Adrenal gland (tissue), 12 donors: ENCODE results near the gene EMILIN2. TPM values are rescaled to one million over a fixed set of nuclear protein-coding genes. Genes with fewer than 3 reads are reported as not detected.

Source experiments
- DNase-seq, 7 donors: peaks; one replicate each; pipeline ENCODE4 v3.0.0-alpha.2; 2019 to 2020
- H3K27ac ChIP-seq, 5 donors: fragments of 200-600 bp; sonication (generic) in 4 of 5; 1 replicate in 3 of 5; 2 replicates in 2 of 5; pipeline versions ENCODE4 v1.5.1 to v1.8.0; 2016 to 2020; ENCODE audit warnings: mild to moderate bottlenecking in 1 of 5
- H3K27me3 ChIP-seq: fragments of 200-600 bp; 2 replicates; pipeline ENCODE4 v1.8.0; 2021
- H3K36me3 ChIP-seq, 2 donors: fragments of 200-600 bp; replicated peaks in 1 of 2; 1 replicate in 1 of 2; 2 replicates in 1 of 2; pipeline versions ENCODE4 v1.5.1 to v1.8.0; 2018 to 2022
- H3K4me1 ChIP-seq, 2 donors: fragments of 200-600 bp; replicated peaks in 1 of 2; 1 replicate in 1 of 2; 2 replicates in 1 of 2; pipeline versions ENCODE4 v1.5.1 to v1.8.0; 2018 to 2021
- H3K4me3 ChIP-seq, 4 donors: fragments of 200-600 bp; sonication (generic) in 3 of 4; one replicate each; pipeline ENCODE4 v1.5.1; 2016 to 2018
- H3K9me3 ChIP-seq, 3 donors: fragments of 200-600 bp; sonication (generic) in 1 of 3; replicated peaks in 1 of 3; 1 replicate in 2 of 3; 2 replicates in 1 of 3; pipeline versions ENCODE4 v1.5.1 to v1.8.0; 2016 to 2021
- POLR2A ChIP-seq, 2 donors: fragments of 450-650 bp; IDR thresholded peaks; one replicate each; pipeline ENCODE4 v1.6.1; 2017; ENCODE audit warnings: antibody characterized with exemption in 2 of 2, mild to moderate bottlenecking in 2 of 2, moderate library complexity in 1 of 2
- WGBS, 4 donors: extraction: QIAGEN DNeasy Blood & Tissue Kit in 2 of 4; methylation state at CpG; one replicate each; pipeline versions ENCODE4 v1.1.5 to v1.1.7; 2013 to 2017; 5-methylcytosine and 5-hydroxymethylcytosine counted together
- intact Hi-C, 2 donors: fragments of 100-400 bp; cut with DNase I; formaldehyde crosslinking; loops; one replicate each; pipeline versions ENCODE4 v1.14.1 to v1.15.0; 2022 to 2023
- polyA plus RNA-seq, 3 donors: library from polyadenylated mRNA; stranded (reverse); fragments of 200-250 nt in 2 of 3; fragments of 350-450 nt in 1 of 3; fragmentation: Illumina TruSeq in 1 of 3; extraction: RNeasy Lipid Tissue Mini Kit (QIAGEN cat#74804) in 1 of 3; gene quantifications; one replicate each; pipeline ENCODE4 v1.2.3, GENCODE V29; 2013 to 2014
- total RNA-seq, 9 donors: library from RNA; depleted of rRNA in 4 of 9; stranded (reverse); fragments of >200 nt in 4 of 9; fragments of 120-200 nt in 1 of 9; fragmentation: NEBNext Ultra II Directional in 1 of 9; extraction: Animal tissue kit (Norgen Biotek cat#: 25700) in 1 of 9; gene quantifications; one replicate each; pipeline versions ENCODE4 v1.1.0 to v1.2.4, GENCODE V29; 2013 to 2023
- TF ChIP-seq, protein P1 (sequence below), 6 experiments: fragments of 450-650 bp in 4 of 6; fragments of 200-600 bp in 2 of 6; sonication (generic) in 1 of 6; IDR thresholded peaks; 1 replicate in 5 of 6; 2 replicates in 1 of 6; pipeline versions ENCODE4 v1.5.1 to v1.8.0; 2016 to 2021; ENCODE audit warnings: antibody characterized with exemption in 6 of 6, mild to moderate bottlenecking in 2 of 6, moderate library complexity in 1 of 6
- donor health status: healthy with polysubstance abuse.
- donor health status: Bipolar disorder and iron deficiency.
- donor health status: DM: yes; HTN: yes; CAD: no.
- donor health status: DM: no; HTN: no; CAD: no.
- donor health status: DM: no; HTN: no; CAD: no.
- donor health status: DM: yes; HTN: yes; CAD: no.

EMILIN2 gene
- total and polyA plus RNA-seq, 12 donors: 3.3 to 20.8 (median 9.3) TPM

DNA sequence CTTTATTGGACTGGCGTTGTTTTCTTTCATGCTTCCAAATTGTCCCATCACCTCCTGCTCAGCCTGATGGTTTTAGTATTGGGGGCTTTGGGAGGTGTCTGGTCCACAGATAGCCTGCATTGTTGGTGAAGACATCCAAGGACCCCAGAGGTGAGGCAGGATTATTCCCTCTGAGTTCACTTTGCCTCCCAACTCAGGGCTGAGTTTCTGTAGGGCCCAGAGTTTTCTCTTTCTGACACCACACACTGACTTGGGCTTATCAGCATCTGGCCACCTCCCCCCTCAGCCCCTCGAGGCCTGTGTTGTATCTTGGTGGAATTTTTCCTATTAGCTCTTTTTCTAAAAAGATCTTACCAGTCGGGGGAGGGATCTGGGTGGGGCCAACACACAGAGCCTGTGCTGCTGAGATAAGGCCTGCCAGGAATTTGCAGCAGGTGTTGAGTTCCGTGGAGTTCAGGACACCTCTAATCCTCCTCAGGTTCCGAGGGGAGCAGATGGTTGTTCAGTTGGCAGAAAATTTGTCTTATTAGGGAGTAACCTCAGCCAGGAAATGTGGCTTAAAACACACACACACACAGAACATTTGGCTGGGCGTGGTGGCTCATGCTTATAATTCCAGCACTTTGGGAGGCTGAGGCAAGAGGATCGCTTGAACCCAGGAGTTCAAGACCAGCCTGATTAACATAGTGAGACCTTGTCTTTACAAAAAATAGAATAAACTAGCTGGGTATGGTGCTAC lies 7.3 kb downstream of the EMILIN2 start:
- no peak overlapping the region for H3K27ac ChIP-seq
- intact Hi-C loops: loop anchor here in 1 of 2 donors (5.0 kb wide), 1 partner anchor 153 kb away; no protein-coding TSS in a partner anchor
- WGBS, 4 donors: 73 to 82% (median 74%) methylated on average over 7 of the region's 7 CpGs
- H3K36me3 ChIP-seq: no peaks in the 10 kb centered on the region
- H3K27me3 ChIP-seq: no peaks in the 10 kb centered on the region
- TF ChIP-seq POLR2A (IDR thresholded peaks at IDR 0.05): no peak
- TF ChIP-seq, protein P1, sequence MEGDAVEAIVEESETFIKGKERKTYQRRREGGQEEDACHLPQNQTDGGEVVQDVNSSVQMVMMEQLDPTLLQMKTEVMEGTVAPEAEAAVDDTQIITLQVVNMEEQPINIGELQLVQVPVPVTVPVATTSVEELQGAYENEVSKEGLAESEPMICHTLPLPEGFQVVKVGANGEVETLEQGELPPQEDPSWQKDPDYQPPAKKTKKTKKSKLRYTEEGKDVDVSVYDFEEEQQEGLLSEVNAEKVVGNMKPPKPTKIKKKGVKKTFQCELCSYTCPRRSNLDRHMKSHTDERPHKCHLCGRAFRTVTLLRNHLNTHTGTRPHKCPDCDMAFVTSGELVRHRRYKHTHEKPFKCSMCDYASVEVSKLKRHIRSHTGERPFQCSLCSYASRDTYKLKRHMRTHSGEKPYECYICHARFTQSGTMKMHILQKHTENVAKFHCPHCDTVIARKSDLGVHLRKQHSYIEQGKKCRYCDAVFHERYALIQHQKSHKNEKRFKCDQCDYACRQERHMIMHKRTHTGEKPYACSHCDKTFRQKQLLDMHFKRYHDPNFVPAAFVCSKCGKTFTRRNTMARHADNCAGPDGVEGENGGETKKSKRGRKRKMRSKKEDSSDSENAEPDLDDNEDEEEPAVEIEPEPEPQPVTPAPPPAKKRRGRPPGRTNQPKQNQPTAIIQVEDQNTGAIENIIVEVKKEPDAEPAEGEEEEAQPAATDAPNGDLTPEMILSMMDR (IDR thresholded peaks at IDR 0.05): no peak
- no peaks in the 10 kb centered on the region for H3K9me3 ChIP-seq
- no peak for DNase-seq
- H3K4me1 ChIP-seq: peaks cover 6 to 17% of the 10 kb centered on the region in 2 donors
- no peak overlapping the region for H3K4me3 ChIP-seq

DNA sequence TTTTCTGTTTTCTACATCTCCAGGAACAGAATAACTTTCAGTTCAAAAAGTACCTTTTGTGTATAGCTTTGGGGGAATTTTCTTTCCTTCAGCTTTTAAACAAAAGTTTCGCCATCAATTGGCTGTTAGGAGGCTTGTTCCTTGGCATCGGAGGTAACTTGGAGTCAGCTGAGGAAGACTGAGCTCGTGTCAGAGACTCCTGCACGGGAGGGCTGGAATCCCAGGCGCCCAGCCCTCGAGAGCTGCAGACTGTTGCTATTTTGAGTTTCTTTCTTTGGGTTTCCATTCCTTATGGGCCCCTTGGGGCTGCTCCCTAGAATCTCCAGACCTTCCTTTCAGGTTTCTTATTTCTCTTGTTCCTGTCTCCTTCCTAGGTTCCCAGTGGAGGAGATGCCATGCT lies 8.1 kb downstream of the EMILIN2 start:
- Histone ChIP-seq H3K4me1 (peaks cover 6 to 17% of the 10 kb centered on the region in 2 donors), H3K36me3 (no peaks in the 10 kb centered on the region), H3K27ac (no peak overlapping the region), H3K27me3 (no peaks in the 10 kb centered on the region), H3K4me3 (no peak overlapping the region), H3K9me3 (no peaks in the 10 kb centered on the region)
- no peak for DNase-seq
- intact Hi-C loops: loop anchor here in 1 of 2 donors (5.0 kb wide), 1 partner anchor 152 kb away; no protein-coding TSS in a partner anchor
- WGBS, 4 donors: 66 to 76% (median 75%) methylated on average over 6 of the region's 6 CpGs
- TF ChIP-seq, protein P1 (IDR thresholded peaks at IDR 0.05): no peak
- no peak for TF ChIP-seq POLR2A (IDR thresholded peaks at IDR 0.05)

DNA sequence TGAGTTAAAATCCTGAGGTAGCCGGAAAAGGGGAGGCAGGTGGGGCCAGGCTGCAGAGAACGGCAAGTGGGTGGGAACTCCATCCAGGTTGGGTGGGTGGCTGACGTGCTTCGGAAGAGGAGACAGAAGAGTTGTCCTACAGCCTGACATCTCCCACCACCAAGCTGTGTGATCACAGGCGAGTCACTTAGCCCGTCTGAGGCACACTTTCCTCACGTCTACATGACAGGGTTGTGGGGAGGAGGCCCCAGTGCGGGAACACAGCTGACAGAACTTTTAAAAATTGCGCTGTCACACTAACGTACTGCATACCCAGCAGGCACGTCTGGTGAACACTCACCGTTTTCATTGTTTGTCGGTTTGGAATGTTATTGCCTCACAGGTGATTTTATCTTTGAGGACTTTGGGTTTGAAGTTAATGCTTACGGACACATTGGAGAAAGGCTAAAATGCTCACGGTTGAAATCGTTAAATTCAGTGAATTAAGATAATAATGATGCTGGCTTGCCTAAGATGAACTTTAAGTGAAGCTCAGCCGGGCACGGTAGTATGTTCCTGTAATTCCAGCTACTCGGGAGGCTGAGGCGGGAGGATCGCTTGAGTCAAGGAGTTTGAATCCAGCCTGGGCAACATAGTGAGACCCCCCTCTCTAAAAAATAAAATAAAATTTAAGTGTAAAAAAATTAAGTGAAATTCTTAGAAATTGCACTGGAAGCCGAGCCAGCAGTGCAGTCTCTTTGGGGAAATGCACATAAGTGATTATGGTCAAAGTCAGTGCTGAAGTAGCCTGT lies 8.9 kb downstream of the EMILIN2 start:
- DNase-seq: no peak

More for the DNA sequence above, 8.9 kb downstream of the EMILIN2 start:
- Histone ChIP-seq H3K27ac (peak overlapping the region in 2 of 5 donors; percentile 71 to 80), H3K27me3 (no peaks in the 10 kb centered on the region), H3K36me3 (no peaks in the 10 kb centered on the region), H3K9me3 (no peaks in the 10 kb centered on the region), H3K4me1 (peaks cover 6 to 17% of the 10 kb centered on the region in 2 donors), H3K4me3 (no peak overlapping the region)
- WGBS, 4 donors: 91 to 95% (median 92%) methylated on average over 22 of the region's 22 CpGs
- no peak for TF ChIP-seq POLR2A (IDR thresholded peaks at IDR 0.05)
- TF ChIP-seq, protein P1 (IDR thresholded peaks at IDR 0.05): no peak
- intact Hi-C loops: no loop called here
